K562 (cell line): ENCODE measurements around the gene ZDHHC18. TPM values are rescaled to one million over a fixed set of nuclear protein-coding genes. Genes with fewer than 3 reads are reported as not detected.

Experiments
- DMBX1 ChIP-seq: fragments of 250-450 bp; sonication (Bioruptor Pico); IDR thresholded peaks from 2 replicates; pipeline ENCODE4 v1.8.0; 2022; ENCODE audit warnings: inconsistent platforms, mild to moderate bottlenecking, moderate library complexity, borderline replicate concordance
- ESRRB ChIP-seq: fragments of 250-450 bp; sonication (Bioruptor Pico); IDR thresholded peaks from 2 replicates; pipeline ENCODE4 v1.5.0; 2020; ENCODE audit warnings: mild to moderate bottlenecking, moderate library complexity, borderline replicate concordance
- FOXK2 ChIP-seq, 2 experiments: fragments of 450-650 bp; IDR thresholded peaks in 1 of 2; conservative IDR thresholded peaks in 1 of 2; 2 replicates each; pipeline ENCODE4 v1.6.1; 2016; ENCODE audit warnings: low read depth in 2 of 2, mild to moderate bottlenecking in 1 of 2
- HOXB6 ChIP-seq: fragments of 250-450 bp; sonication (Bioruptor Pico); IDR thresholded peaks from 2 replicates; pipeline ENCODE4 v1.5.1; 2022; ENCODE audit warnings: mild to moderate bottlenecking, borderline replicate concordance
- NCOR1 ChIP-seq: fragments of 450-650 bp; IDR thresholded peaks from 2 replicates; pipeline ENCODE4 v1.6.1; 2016; ENCODE audit warnings: mild to moderate bottlenecking, moderate library complexity
- PTRF ChIP-seq: fragments of 450-650 bp; IDR thresholded peaks from 2 replicates; pipeline ENCODE4 v1.6.1; 2016; ENCODE audit warnings: mild to moderate bottlenecking, missing genetic modification characterization, missing compliant biosample characterization
- ZNF717 ChIP-seq: fragments of 250-450 bp; sonication (Bioruptor Pico); IDR thresholded peaks from 2 replicates; pipeline ENCODE4 v1.5.0; 2021
- ZSCAN29 ChIP-seq: fragments of 450-650 bp; IDR thresholded peaks from 2 replicates; pipeline ENCODE4 v1.6.1; 2017
- polyA plus RNA-seq, 8 experiments: library from polyadenylated mRNA; depleted of rRNA in 4 of 8; stranded (reverse) in 5 of 8; unstranded in 3 of 8; fragments of >200 nt; fragmentation: Nextera tagmentation in 2 of 8; fragmentation: Illumina TruSeq in 1 of 8; extraction: Ambion mirVana in 2 of 8; extraction: Trizol in 1 of 8; gene quantifications; 2 replicates each; pipeline versions ENCODE4 v1.2.1 to v1.2.3, GENCODE V29; 2011 to 2014; ENCODE audit warnings: inconsistent platforms in 1 of 8, missing spikeins in 1 of 8
- total RNA-seq, 7 experiments: library from RNA; depleted of rRNA in 6 of 7; stranded (reverse); fragments of >200 nt in 6 of 7; fragmentation: Illumina TruSeq in 2 of 7; extraction: Trizol in 2 of 7; gene quantifications; 2 replicates each; pipeline versions ENCODE4 v1.2.1 to v1.2.3, GENCODE V29; 2011 to 2021; ENCODE audit warnings: low replicate concordance in 1 of 7
- TF ChIP-seq, protein P1 (sequence below): sonication (generic); formaldehyde crosslinking; IDR thresholded peaks from 2 replicates; pipeline ENCODE4 v1.8.0; 2022; ENCODE audit warnings: mild to moderate bottlenecking, missing genetic modification reagents
- TF ChIP-seq, protein P2 (sequence below), 2 experiments: fragments of 450-650 bp; IDR thresholded peaks; 2 replicates each; pipeline ENCODE4 v1.6.1; 2018; ENCODE audit warnings: mild to moderate bottlenecking in 2 of 2, low read depth in 1 of 2; ENCODE audit not compliant: partially characterized antibody in 2 of 2
- TF ChIP-seq, protein P3 (sequence below): fragments of 450-650 bp; IDR thresholded peaks from 2 replicates; pipeline ENCODE4 v1.6.1; 2016
- TF ChIP-seq, protein P4 (sequence below), 2 experiments: fragments of 450-650 bp in 1 of 2; IDR thresholded peaks; 2 replicates each; pipeline ENCODE4 v1.6.1; 2011 to 2017; ENCODE audit warnings: low read depth in 2 of 2, antibody characterized with exemption in 1 of 2, borderline replicate concordance in 1 of 2, low read length in 1 of 2, mild to moderate bottlenecking in 1 of 2, mixed read lengths in 1 of 2; ENCODE audit not compliant: control insufficient read depth in 1 of 2

ZDHHC18 gene
- total and polyA plus RNA-seq, 9 of the 15 experiments (the other 6 are each of a cell fraction or from before 2014, with no cell fraction given), result 0.42 to 35.6 (median 15.8) TPM

DNA sequence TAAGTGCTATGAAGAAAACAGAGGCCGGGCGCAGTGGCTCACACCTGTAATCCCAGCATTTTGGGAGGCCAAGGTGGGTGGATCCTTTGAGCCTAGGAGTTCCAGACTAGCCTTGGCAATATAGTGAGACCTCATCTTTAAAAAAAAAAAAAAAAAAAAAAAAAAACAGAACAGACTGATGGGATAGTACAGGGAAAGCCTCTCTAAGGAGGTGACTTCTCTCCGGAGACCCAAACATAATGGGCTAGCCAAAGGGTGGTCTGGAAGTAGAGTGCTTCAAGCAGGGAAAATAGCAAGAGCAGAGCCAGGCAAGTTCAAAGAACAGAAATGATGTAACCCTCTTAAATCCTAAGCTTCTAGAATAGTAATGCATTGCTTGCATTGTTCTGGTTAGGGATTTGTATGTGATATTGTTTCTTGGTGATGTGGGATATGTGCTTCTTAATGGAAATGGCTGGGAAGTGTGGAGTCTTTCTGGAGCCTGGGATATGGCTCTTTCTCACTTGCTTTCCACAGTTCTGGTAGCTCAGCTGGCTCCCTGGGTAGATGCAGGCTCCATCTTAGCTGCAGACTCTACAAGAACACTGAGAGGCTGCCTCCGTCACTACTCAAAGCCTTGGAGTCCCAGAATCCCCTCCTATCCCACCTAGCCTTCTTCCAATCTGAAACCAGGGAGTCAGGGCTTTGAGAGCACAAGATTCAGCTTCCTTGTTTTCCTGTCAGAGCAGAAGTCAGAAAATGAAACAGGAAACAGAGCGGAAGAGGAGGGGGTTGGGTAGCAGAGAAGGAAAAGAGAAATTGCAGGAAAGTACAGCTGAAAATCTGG lies 40.7 kb upstream of the ZDHHC18 start (continued):
- TF ChIP-seq, protein P1, sequence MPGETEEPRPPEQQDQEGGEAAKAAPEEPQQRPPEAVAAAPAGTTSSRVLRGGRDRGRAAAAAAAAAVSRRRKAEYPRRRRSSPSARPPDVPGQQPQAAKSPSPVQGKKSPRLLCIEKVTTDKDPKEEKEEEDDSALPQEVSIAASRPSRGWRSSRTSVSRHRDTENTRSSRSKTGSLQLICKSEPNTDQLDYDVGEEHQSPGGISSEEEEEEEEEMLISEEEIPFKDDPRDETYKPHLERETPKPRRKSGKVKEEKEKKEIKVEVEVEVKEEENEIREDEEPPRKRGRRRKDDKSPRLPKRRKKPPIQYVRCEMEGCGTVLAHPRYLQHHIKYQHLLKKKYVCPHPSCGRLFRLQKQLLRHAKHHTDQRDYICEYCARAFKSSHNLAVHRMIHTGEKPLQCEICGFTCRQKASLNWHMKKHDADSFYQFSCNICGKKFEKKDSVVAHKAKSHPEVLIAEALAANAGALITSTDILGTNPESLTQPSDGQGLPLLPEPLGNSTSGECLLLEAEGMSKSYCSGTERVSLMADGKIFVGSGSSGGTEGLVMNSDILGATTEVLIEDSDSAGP (CRISPR knock-in tag), result no peak
- no peak for TF ChIP-seq DMBX1
- TF ChIP-seq HOXB6 (CRISPR knock-in tag), result no peak
- no peak for TF ChIP-seq ZNF717 (CRISPR knock-in tag)
- TF ChIP-seq, protein P2, sequence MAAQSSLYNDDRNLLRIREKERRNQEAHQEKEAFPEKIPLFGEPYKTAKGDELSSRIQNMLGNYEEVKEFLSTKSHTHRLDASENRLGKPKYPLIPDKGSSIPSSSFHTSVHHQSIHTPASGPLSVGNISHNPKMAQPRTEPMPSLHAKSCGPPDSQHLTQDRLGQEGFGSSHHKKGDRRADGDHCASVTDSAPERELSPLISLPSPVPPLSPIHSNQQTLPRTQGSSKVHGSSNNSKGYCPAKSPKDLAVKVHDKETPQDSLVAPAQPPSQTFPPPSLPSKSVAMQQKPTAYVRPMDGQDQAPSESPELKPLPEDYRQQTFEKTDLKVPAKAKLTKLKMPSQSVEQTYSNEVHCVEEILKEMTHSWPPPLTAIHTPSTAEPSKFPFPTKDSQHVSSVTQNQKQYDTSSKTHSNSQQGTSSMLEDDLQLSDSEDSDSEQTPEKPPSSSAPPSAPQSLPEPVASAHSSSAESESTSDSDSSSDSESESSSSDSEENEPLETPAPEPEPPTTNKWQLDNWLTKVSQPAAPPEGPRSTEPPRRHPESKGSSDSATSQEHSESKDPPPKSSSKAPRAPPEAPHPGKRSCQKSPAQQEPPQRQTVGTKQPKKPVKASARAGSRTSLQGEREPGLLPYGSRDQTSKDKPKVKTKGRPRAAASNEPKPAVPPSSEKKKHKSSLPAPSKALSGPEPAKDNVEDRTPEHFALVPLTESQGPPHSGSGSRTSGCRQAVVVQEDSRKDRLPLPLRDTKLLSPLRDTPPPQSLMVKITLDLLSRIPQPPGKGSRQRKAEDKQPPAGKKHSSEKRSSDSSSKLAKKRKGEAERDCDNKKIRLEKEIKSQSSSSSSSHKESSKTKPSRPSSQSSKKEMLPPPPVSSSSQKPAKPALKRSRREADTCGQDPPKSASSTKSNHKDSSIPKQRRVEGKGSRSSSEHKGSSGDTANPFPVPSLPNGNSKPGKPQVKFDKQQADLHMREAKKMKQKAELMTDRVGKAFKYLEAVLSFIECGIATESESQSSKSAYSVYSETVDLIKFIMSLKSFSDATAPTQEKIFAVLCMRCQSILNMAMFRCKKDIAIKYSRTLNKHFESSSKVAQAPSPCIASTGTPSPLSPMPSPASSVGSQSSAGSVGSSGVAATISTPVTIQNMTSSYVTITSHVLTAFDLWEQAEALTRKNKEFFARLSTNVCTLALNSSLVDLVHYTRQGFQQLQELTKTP (IDR thresholded peaks at IDR 0.05; ENCODE audit: low read depth in 1 of 2, partially characterized antibody in 2 of 2), result peak in 1 of 2 experiments; percentile 56
- no peak; the same call in 1 of the 2 replicates for TF ChIP-seq PTRF (tag)
- peak; percentile 86 to 87 for TF ChIP-seq FOXK2 (conservative IDR thresholded peaks at IDR 0.05 in 1 of 2, IDR thresholded peaks at IDR 0.05 in 1 of 2; ENCODE audit: low read depth in 2 of 2)
- TF ChIP-seq ESRRB, result no peak
- no peak for TF ChIP-seq ZSCAN29
- TF ChIP-seq, protein P3, sequence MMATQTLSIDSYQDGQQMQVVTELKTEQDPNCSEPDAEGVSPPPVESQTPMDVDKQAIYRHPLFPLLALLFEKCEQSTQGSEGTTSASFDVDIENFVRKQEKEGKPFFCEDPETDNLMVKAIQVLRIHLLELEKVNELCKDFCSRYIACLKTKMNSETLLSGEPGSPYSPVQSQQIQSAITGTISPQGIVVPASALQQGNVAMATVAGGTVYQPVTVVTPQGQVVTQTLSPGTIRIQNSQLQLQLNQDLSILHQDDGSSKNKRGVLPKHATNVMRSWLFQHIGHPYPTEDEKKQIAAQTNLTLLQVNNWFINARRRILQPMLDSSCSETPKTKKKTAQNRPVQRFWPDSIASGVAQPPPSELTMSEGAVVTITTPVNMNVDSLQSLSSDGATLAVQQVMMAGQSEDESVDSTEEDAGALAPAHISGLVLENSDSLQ, result peak; percentile 50; the same call in 1 of the 2 replicates
- TF ChIP-seq NCOR1, result no peak
- TF ChIP-seq, protein P4, sequence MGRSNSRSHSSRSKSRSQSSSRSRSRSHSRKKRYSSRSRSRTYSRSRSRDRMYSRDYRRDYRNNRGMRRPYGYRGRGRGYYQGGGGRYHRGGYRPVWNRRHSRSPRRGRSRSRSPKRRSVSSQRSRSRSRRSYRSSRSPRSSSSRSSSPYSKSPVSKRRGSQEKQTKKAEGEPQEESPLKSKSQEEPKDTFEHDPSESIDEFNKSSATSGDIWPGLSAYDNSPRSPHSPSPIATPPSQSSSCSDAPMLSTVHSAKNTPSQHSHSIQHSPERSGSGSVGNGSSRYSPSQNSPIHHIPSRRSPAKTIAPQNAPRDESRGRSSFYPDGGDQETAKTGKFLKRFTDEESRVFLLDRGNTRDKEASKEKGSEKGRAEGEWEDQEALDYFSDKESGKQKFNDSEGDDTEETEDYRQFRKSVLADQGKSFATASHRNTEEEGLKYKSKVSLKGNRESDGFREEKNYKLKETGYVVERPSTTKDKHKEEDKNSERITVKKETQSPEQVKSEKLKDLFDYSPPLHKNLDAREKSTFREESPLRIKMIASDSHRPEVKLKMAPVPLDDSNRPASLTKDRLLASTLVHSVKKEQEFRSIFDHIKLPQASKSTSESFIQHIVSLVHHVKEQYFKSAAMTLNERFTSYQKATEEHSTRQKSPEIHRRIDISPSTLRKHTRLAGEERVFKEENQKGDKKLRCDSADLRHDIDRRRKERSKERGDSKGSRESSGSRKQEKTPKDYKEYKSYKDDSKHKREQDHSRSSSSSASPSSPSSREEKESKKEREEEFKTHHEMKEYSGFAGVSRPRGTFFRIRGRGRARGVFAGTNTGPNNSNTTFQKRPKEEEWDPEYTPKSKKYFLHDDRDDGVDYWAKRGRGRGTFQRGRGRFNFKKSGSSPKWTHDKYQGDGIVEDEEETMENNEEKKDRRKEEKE (IDR thresholded peaks at IDR 0.05; ENCODE audit: borderline replicate concordance in 1 of 2, control insufficient read depth in 1 of 2, low read depth in 2 of 2, low read length in 1 of 2), result no peak
